Stimulated activated naive CD4-positive, alpha-beta T cell (primary cell): ENCODE data around the gene TTLL9.

ENCODE experiments used
- DNase-seq, 6 experiments: peaks; one replicate each; lab custom pipeline; 2025; lab: John Stamatoyannopoulos, UW

TTLL9 gene

DNA sequence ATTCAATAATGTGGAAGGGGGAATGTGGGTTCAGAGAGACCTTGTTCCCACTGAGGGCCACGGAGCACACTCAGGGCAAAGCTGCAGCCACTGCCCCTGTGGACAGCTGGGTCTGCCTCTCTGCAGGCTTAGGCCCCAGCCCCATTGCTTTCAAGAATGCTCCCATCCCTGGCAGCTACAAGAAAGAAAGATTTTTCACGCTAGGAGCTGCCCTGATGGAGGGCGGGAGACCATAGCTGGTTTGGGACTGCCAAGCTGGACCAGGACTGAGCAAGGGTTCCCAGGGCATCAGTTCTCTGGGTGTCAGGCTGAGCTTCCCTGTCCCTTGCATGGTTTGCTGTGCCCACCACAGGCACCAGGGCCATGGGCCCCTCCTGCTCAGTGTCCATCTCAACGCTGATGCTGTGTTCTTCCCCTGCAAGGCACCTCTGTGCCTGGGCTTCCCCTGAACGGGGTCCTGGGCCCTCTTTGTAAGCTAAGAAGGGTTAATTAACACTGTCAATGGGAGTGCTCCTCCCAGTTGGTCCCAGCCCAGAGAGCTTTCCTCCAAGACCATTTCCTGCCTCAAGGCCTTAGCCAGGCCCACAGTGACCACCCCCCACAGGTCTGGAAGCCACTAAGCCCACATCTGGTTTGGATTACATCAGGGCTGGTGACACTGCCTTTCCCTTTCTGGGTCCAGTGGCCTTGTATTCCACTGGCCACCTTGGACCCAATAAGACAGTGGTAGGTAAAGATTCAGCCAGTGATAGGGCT is 33.4 kb upstream of the TTLL9 start:
- DNase-seq: no peak

DNA sequence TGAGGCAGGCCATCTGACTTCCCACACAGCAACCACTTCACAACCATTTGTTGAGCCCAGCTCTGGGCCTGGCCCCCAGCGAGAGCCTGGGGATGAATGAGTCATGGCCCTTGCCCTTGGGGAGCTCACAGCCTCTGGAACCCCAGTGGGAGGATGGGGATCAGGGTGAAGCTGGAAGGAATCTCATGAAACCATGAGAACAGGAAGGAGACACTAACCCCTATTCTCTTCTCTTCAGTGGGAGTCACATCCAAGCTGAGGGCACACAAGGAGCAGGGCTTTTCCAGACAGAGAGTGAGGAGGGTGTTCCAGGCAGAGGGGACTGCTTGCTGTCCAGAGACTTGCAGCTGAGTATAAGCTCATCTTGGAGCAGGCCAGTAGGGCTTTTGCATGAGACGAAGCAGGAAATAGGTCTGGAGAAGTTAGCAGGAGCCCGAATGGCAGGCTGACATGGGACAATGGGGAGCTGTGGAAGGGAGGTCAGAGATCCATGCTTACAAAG is 32.5 kb upstream of the TTLL9 start:
- no peak for DNase-seq

DNA sequence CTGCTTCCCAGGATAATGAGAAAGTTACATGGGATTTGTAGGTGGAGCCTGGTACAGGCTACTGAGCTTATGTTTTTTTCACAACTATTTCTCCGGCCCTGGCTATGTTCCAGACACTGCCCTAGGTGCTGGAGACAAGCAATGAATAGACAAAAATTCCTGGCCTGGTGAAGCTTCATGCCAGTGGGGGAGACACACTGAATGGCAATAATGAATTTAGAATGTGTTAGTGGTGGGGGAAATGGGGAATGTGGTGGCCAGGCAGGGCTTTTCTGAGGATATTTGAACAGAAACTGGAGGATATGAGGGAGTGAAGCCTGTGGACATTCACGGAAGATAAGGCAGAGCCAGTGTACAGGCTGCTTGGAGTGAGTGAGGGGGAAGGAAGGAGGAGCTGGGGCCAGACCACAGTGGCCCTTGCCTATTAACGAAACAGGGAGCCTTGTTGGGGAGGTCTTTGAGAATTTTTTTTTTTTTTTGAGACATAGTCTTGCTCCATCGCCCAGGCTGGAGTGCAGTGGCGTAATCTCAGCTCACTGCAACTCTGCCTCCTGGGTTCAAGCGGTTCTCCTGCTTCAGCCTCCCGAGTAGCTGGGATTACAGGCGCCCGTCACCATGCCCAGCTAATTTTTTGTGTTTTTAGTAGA is 31.7 kb upstream of the TTLL9 start:
- no peak for DNase-seq

GRCh38 chr20:31839782-31840487 is 30.5 kb upstream of the TTLL9 start:
- DNase-seq: no peak

GRCh38 chr20:31840906-31841816 is 29.3 kb upstream of the TTLL9 start:
- no peak for DNase-seq

DNA sequence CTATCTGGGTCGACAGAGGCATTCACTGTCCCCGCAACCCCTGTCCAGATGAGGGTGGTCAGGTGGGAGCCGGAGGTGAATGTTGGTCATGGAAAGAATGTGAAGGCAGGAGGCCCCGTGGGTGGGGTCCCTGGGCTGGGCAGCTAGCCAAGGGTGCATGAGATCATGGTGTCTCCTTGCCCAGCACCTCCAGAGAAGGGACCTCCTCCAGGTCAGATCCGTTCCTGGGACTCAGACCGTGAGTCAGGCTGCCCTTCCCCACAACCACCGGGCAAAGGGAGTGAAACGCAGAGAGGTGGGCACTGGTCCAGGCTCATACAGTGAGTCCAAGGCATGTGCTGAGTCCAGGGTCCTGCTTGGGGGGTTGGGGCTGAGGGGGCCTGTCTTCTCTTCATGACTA is 28.5 kb upstream of the TTLL9 start:
- DNase-seq: no peak

- no peak for DNase-seq
These were observed 27.8 kb upstream of the TTLL9 start for GRCh38 chr20:31842471-31843157.

- no peak for DNase-seq
These were observed 27.1 kb upstream of the TTLL9 start for GRCh38 chr20:31843288-31843687.

GRCh38 chr20:31843881-31844280 is 26.6 kb upstream of the TTLL9 start:
- DNase-seq: no peak

DNA sequence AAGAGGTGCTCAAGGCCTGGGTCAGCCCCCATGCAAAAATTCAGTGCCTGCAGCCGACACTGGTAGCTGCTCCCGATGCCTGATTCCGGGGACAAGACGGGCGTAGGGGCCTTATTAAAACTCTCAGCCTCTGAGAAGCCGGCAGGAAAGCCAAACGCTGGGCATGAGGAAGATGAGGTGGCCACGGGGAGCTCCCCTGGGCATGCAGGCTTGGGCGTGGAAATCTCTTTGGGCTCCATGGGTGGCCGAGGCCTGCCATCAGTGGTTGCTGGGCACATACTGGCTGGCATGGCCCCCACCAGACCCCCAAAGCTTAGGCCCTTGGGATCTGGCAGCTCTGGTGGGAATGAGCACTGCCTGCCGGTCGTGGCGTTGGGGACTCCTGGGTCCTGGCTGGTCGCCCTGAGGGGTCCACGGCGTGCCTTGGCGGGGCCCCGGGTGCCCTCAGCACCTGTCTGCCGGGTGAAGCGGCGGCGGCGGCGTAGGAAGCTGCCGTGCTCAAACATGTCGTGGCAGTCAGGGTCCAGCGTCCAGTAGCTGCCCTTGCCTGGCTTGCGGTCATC is 25.6 kb upstream of the TTLL9 start:
- DNase-seq: no peak

GRCh38 chr20:31845300-31845863 is 25.1 kb upstream of the TTLL9 start, which contains the start of gene FOXS1:
TSS of gene FOXS1 (minus strand) at chr20:31845604. CDS start at chr20:31845542, 62 bp downstream.
- no peak for DNase-seq

GRCh38 chr20:31846793-31847138 is 23.7 kb upstream of the TTLL9 start:
- no peak for DNase-seq

- no peak for DNase-seq
These were observed 22.1 kb upstream of the TTLL9 start for GRCh38 chr20:31848088-31848999.

GRCh38 chr20:31849306-31849930 is 21.0 kb upstream of the TTLL9 start:
- no peak for DNase-seq

DNA sequence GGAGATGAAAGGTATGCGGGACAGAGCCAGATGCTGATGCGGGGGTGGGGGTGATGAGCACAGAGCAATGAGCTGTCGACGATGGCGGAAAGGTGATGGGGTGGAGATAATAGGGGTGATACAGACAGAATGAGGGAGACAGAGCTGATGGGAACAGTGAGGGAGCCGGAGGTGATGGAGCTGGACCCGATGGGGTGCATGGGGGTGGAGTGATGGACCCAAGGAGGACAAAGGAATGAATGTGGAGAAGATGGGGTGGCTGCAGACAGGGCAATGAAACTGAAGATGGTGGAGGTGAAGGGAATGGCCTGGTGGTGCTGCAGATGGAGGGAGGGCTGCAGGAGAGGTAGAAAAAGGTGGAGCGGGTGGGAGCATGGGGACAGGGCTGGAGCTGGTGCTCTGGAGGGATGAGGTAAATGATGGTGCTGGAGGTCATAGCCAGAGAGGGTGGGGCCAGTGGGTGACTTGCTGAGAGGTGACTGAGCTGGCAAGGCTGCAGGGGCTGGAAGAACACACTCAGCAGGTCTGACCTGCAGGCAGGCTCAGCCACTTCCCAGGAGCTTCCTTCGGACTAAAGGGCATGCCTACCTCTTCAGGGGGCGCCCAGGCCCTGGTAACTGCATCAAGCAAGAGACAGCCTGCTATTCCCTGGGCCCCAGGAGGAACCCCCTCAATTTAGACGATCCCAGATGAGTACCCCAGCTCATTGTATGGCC is 19.0 kb upstream of the TTLL9 start:
- DNase-seq: no peak

DNA sequence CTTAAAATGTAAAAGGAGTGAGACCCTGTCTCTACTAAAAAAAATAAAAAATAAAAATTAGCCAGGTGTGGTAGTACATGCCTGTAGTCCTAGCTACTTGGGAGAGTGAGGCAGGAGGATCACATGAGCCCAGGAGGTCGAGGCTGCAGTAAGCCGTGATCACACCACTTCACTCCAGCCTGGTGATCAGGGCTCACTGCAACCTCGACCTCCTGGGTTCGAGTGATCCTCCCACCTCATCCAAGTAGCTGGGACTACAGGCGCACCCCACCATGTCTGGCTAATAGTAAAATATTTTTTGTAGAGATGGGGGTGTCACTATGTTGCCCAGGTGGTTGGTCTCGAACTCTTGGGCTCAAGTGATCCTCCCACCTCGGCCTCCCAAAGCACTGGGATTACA is 17.0 kb upstream of the TTLL9 start:
- no peak for DNase-seq

DNA sequence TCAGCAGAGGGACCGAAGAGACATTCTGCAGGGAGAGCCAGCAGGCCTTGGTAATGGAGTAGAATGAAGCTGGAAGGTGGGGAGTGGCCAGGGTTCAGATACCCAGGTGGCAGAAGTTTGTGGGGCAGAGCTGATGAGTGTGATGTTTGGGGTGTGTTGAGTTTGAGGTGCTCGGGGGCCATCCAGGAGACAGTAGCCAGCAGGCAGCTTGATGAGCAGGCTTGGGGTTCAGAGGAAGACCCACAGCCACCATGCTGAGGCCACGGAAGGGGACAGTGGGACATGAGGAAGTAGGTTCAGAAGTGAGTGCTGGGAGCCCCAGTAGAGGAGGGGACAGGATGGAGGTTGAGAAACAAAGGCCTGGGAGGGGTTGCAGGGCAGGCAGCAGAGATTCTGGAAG is 13.9 kb upstream of the TTLL9 start:
- no peak for DNase-seq
